GM12872 (cell line): ENCODE data around the gene LMTK2.

Source experiments
- CTCF ChIP-seq: IDR thresholded peaks from 3 replicates; pipeline ENCODE4 v1.5.1; 2011; ENCODE audit warnings: low read depth, mild to moderate bottlenecking, low read length, moderate library complexity; ENCODE audit not compliant: insufficient read depth

The LMTK2 gene

GRCh38 chr7:98202367-98203195, 95.9 kb downstream of the LMTK2 start:
- no peak for TF ChIP-seq CTCF

- no peak for TF ChIP-seq CTCF
Measured at GRCh38 chr7:98203261-98203963, 96.8 kb downstream of the LMTK2 start.

GRCh38 chr7:98203964-98204605, 97.4 kb downstream of the LMTK2 start:
- no peak for TF ChIP-seq CTCF

- no peak for TF ChIP-seq CTCF
Measured at GRCh38 chr7:98204670-98205069, 98.0 kb downstream of the LMTK2 start.

GRCh38 chr7:98205162-98205845, 98.6 kb downstream of the LMTK2 start:
- no peak for TF ChIP-seq CTCF

GRCh38 chr7:98206451-98207330, 100.0 kb downstream of the LMTK2 start:
- TF ChIP-seq CTCF, result no peak
